ENCODE results near the gene MRPL55.

DNA sequence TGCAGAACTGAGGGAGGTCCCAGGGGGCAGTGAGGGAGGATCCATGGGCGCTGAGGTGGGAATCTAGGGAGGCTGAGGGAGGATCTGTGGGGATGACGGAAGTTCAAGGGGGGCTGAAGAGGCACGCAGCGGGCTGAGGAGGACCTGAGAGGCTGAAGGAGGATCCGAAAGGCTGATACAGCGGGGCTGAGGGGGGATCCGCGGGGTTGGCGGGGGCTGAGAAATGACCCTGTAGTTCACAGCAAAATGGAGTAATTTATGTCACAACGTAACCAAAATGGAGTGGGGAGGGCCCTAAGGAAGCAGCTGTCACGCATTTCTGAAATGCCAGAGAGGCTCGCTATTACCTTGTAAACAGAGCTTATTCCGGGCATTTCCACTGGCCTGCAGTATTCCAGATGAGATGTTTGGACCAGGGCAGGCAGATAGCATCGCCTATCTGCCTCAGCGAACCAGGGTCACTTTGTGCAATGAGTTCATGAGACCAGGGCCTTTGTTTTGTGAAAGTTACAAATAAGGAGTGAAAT lies 926 bp upstream of the MRPL55 start:
- TF ChIP-seq, protein P1, sequence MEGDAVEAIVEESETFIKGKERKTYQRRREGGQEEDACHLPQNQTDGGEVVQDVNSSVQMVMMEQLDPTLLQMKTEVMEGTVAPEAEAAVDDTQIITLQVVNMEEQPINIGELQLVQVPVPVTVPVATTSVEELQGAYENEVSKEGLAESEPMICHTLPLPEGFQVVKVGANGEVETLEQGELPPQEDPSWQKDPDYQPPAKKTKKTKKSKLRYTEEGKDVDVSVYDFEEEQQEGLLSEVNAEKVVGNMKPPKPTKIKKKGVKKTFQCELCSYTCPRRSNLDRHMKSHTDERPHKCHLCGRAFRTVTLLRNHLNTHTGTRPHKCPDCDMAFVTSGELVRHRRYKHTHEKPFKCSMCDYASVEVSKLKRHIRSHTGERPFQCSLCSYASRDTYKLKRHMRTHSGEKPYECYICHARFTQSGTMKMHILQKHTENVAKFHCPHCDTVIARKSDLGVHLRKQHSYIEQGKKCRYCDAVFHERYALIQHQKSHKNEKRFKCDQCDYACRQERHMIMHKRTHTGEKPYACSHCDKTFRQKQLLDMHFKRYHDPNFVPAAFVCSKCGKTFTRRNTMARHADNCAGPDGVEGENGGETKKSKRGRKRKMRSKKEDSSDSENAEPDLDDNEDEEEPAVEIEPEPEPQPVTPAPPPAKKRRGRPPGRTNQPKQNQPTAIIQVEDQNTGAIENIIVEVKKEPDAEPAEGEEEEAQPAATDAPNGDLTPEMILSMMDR (IDR thresholded peaks at IDR 0.05; ENCODE audit: insufficient read depth, low read length), result no peak
- no peak for TF ChIP-seq SPI1 (IDR thresholded peaks at IDR 0.05; ENCODE audit: borderline replicate concordance, low read depth)
